H9 (cell line): ENCODE data around the gene MEI4. TPM values are rescaled to one million over a fixed set of nuclear protein-coding genes. Genes with fewer than 3 reads are reported as not detected.
"Not testable (repeated sequence)": the region's sequence is repeated elsewhere in the genome, so short reads cannot be mapped to it uniquely, and the experiment has no call there.

ENCODE experiments used
- DNase-seq: peaks from one replicate; pipeline ENCODE4 v3.0.0-alpha.2; 2017
- H2AFZ ChIP-seq: one replicate; pipeline ENCODE4 v1.6.1; 2013; ENCODE audit warnings: mild to moderate bottlenecking, low read length, control low read depth, moderate library complexity
- H2AK5ac ChIP-seq: 2 replicates; pipeline ENCODE4 v1.6.1; 2013; ENCODE audit warnings: low read length, control low read depth, mixed read lengths; ENCODE audit not compliant: insufficient read length
- H2BK120ac ChIP-seq: one replicate; pipeline ENCODE4 v1.6.1; 2013; ENCODE audit warnings: low read depth, mild to moderate bottlenecking, low read length, control low read depth, inconsistent platforms; ENCODE audit not compliant: poor library complexity, severe bottlenecking
- H2BK12ac ChIP-seq: 2 replicates; pipeline ENCODE4 v1.6.1; 2013; ENCODE audit warnings: low read length, control low read depth, mixed read lengths, low read depth; ENCODE audit not compliant: insufficient read length
- H2BK15ac ChIP-seq: 2 replicates; pipeline ENCODE4 v1.6.1; 2013; ENCODE audit warnings: low read depth, low read length, control low read depth
- H2BK20ac ChIP-seq: one replicate; pipeline ENCODE4 v1.6.1; 2013; ENCODE audit warnings: low read depth, mild to moderate bottlenecking, low read length, control low read depth, inconsistent platforms; ENCODE audit not compliant: poor library complexity, severe bottlenecking
- H2BK5ac ChIP-seq: 2 replicates; pipeline ENCODE4 v1.6.1; 2013; ENCODE audit warnings: low read length, control low read depth, mixed read lengths; ENCODE audit not compliant: insufficient read length
- H3K14ac ChIP-seq: 2 replicates; pipeline ENCODE4 v1.6.1; 2013; ENCODE audit warnings: low read length, control low read depth; ENCODE audit not compliant: insufficient read depth
- H3K18ac ChIP-seq: 2 replicates; pipeline ENCODE4 v1.6.1; 2013; ENCODE audit warnings: low read depth, mild to moderate bottlenecking, mixed read lengths, low read length, control low read depth; ENCODE audit not compliant: insufficient read length
- H3K23ac ChIP-seq: 2 replicates; pipeline ENCODE4 v1.6.1; 2013; ENCODE audit warnings: low read length, control low read depth, mixed read lengths, low read depth; ENCODE audit not compliant: insufficient read length
- H3K23me2 ChIP-seq: 2 replicates; pipeline ENCODE4 v1.6.1; 2013; ENCODE audit warnings: low read depth, mild to moderate bottlenecking, mixed read lengths, low read length, control low read depth; ENCODE audit not compliant: insufficient read length, poor library complexity, severe bottlenecking
- H3K27ac ChIP-seq: 2 replicates; pipeline ENCODE4 v1.5.1; 2013; ENCODE audit warnings: low read length, control low read depth, mixed read lengths, low read depth; ENCODE audit not compliant: insufficient read length
- H3K27me3 ChIP-seq: 2 replicates; pipeline ENCODE4 v1.6.1; 2013; ENCODE audit warnings: low read length, control low read depth, inconsistent platforms; ENCODE audit not compliant: insufficient read depth
- H3K4ac ChIP-seq: 2 replicates; pipeline ENCODE4 v1.6.1; 2013; ENCODE audit warnings: low read depth, mild to moderate bottlenecking, control low read depth, inconsistent platforms, low read length, moderate library complexity
- H3K4me1 ChIP-seq: 2 replicates; pipeline ENCODE4 v1.6.1; 2013; ENCODE audit warnings: low read length, control low read depth, inconsistent platforms; ENCODE audit not compliant: insufficient read depth
- H3K4me2 ChIP-seq: 2 replicates; pipeline ENCODE4 v1.6.1; 2013; ENCODE audit warnings: low read length, control low read depth, mixed read lengths; ENCODE audit not compliant: insufficient read length, insufficient read depth
- H3K56ac ChIP-seq: 2 replicates; pipeline ENCODE4 v1.6.1; 2013; ENCODE audit warnings: low read depth, mild to moderate bottlenecking, mixed read lengths, low read length, control low read depth; ENCODE audit not compliant: insufficient read length
- H3K79me1 ChIP-seq: 2 replicates; pipeline ENCODE4 v1.6.1; 2013; ENCODE audit warnings: low read depth, mild to moderate bottlenecking, moderate library complexity, low read length, control low read depth, inconsistent platforms; ENCODE audit not compliant: insufficient read depth, poor library complexity, severe bottlenecking
- H3K79me2 ChIP-seq: 2 replicates; pipeline ENCODE4 v1.6.1; 2013; ENCODE audit warnings: low read length, control low read depth, inconsistent platforms; ENCODE audit not compliant: insufficient read depth
- H3K9ac ChIP-seq: 2 replicates; pipeline ENCODE4 v1.6.1; 2013; ENCODE audit warnings: low read length, control low read depth, mixed read lengths; ENCODE audit not compliant: insufficient read length; ENCODE audit errors: extremely low read depth
- H3K9me3 ChIP-seq: one replicate; pipeline ENCODE4 v1.6.1; 2013; ENCODE audit warnings: low read depth, low read length, inconsistent platforms; ENCODE audit not compliant: control insufficient read depth
- H3T11ph ChIP-seq: one replicate; pipeline ENCODE4 v1.6.1; 2013; ENCODE audit warnings: mild to moderate bottlenecking, low read length, control low read depth, inconsistent platforms
- H4K20me1 ChIP-seq: one replicate; pipeline ENCODE4 v1.6.1; 2013; ENCODE audit not compliant: control insufficient read depth, insufficient read length, insufficient read depth
- H4K5ac ChIP-seq: 2 replicates; pipeline ENCODE4 v1.6.1; 2013; ENCODE audit warnings: low read depth, mild to moderate bottlenecking, mixed read lengths, low read length, control low read depth; ENCODE audit not compliant: insufficient read length
- H4K8ac ChIP-seq: replicated peaks from 2 replicates; pipeline ENCODE4 v1.6.1; 2013; ENCODE audit warnings: low read length, control low read depth, mixed read lengths, low read depth; ENCODE audit not compliant: insufficient read length
- H4K91ac ChIP-seq: 2 replicates; pipeline ENCODE4 v1.6.1; 2013; ENCODE audit warnings: low read depth, mild to moderate bottlenecking, moderate library complexity, mixed read lengths, low read length, control low read depth; ENCODE audit not compliant: insufficient read length
- H3K27ac Mint-ChIP-seq, 3 experiments: 2 replicates in 2 of 3; 3 replicates in 1 of 3; pipeline ENCODE4 v1.8.0; 2020 to 2021; ENCODE audit warnings: mixed read lengths in 3 of 3, mild to moderate bottlenecking in 1 of 3, moderate library complexity in 1 of 3
- H3K27me3 Mint-ChIP-seq: 2 replicates; pipeline ENCODE4 v1.8.0; 2021; ENCODE audit warnings: low read depth, mild to moderate bottlenecking, moderate library complexity, mixed read lengths
- H3K36me3 Mint-ChIP-seq, 3 experiments: 2 replicates in 2 of 3; 3 replicates in 1 of 3; pipeline ENCODE4 v1.8.0; 2020 to 2021; ENCODE audit warnings: low read depth in 3 of 3, mixed read lengths in 3 of 3; ENCODE audit not compliant: insufficient read depth in 1 of 3
- H3K4me1 Mint-ChIP-seq, 2 experiments: 2 replicates each; pipeline ENCODE4 v1.8.0; 2020; ENCODE audit warnings: mixed read lengths in 2 of 2
- H3K4me3 Mint-ChIP-seq, 2 experiments: 2 replicates in 1 of 2; 3 replicates in 1 of 2; pipeline ENCODE4 v1.8.0; 2020 to 2021; ENCODE audit warnings: mild to moderate bottlenecking in 2 of 2, mixed read lengths in 2 of 2, moderate library complexity in 1 of 2
- H3K9me3 Mint-ChIP-seq, 2 experiments: 2 replicates in 1 of 2; 3 replicates in 1 of 2; pipeline ENCODE4 v1.8.0; 2020; ENCODE audit warnings: mild to moderate bottlenecking in 2 of 2, mixed read lengths in 2 of 2, moderate library complexity in 1 of 2
- CTCF ChIP-seq: fragments of 200-600 bp; sonication (generic); conservative IDR thresholded peaks from 3 replicates; pipeline ENCODE4 v1.8.0; 2021; ENCODE audit warnings: antibody characterized with exemption, mild to moderate bottlenecking
- WGBS: extraction: QIAGEN DNeasy Blood & Tissue Kit; methylation state at CpG from one replicate; pipeline ENCODE4 v1.1.7; 2013; ENCODE audit warnings: missing lambda C conversion rate, low lambda C conversion rate, mixed read lengths; ENCODE audit not compliant: insufficient read length; ENCODE audit errors: extremely low coverage; 5-methylcytosine and 5-hydroxymethylcytosine counted together
- total RNA-seq: library from RNA; stranded (reverse); gene quantifications from 2 replicates; pipeline ENCODE4 v1.2.1, GENCODE V29; 2021

The MEI4 gene
- total RNA-seq, 1 experiment from 2014 or later = 0.55 TPM

GRCh38 chr6:77829736-77830135, 176.9 kb downstream of the MEI4 start:
- no peak overlapping the region for H4K8ac ChIP-seq
- no peaks in the 10 kb centered on the region for H3K4me1 ChIP-seq
- H3K9me3 Mint-ChIP-seq = no peaks in the 10 kb centered on the region; a peak in 1 of 5 replicates
- H3K79me2 ChIP-seq = no peaks in the 10 kb centered on the region
- no peaks in the 10 kb centered on the region for H3K36me3 Mint-ChIP-seq
- no peak for DNase-seq
- no peaks in the 10 kb centered on the region for H4K20me1 ChIP-seq
- no peak overlapping the region for H2BK120ac ChIP-seq
- H2BK20ac ChIP-seq = no peak overlapping the region
- H3K56ac ChIP-seq = no peak overlapping the region
- no peaks in the 10 kb centered on the region for H3K79me1 ChIP-seq
- H2AFZ ChIP-seq = no peak overlapping the region
- no peak overlapping the region for H3K27ac ChIP-seq
- no peak overlapping the region for H3K18ac ChIP-seq
- H3K4ac ChIP-seq = no peak overlapping the region
- H3K9ac ChIP-seq = no peak overlapping the region
- H4K91ac ChIP-seq = no peak overlapping the region
- H3K4me3 Mint-ChIP-seq = no peak overlapping the region
- no peaks in the 10 kb centered on the region for H3K27me3 ChIP-seq
- no peak overlapping the region for H3K4me2 ChIP-seq
- no peak overlapping the region for H4K5ac ChIP-seq
- H2BK5ac ChIP-seq = no peak overlapping the region
- no peaks in the 10 kb centered on the region for H3K9me3 ChIP-seq
- no peaks in the 10 kb centered on the region for H3K23me2 ChIP-seq
- no peak overlapping the region for H2BK15ac ChIP-seq
- no peak overlapping the region for H3T11ph ChIP-seq
- no peak for TF ChIP-seq CTCF
- no peak overlapping the region for H2AK5ac ChIP-seq
- no peaks in the 10 kb centered on the region for H3K27me3 Mint-ChIP-seq
- H2BK12ac ChIP-seq = no peak overlapping the region
- no peak overlapping the region for H3K23ac ChIP-seq
- no peak overlapping the region for H3K27ac Mint-ChIP-seq
- no peak overlapping the region for H3K14ac ChIP-seq
- no peaks in the 10 kb centered on the region for H3K4me1 Mint-ChIP-seq

- WGBS = no CpG with 5 or more reads among the region's 2 CpGs
- H4K8ac ChIP-seq, H3K9me3 ChIP-seq, H3K4ac ChIP-seq, H4K20me1 ChIP-seq, H3K56ac ChIP-seq, H3K9me3 Mint-ChIP-seq, H3K4me2 ChIP-seq, H3K27me3 ChIP-seq, H3K4me1 Mint-ChIP-seq, H2BK15ac ChIP-seq, H2AFZ ChIP-seq, H3K27ac Mint-ChIP-seq, H2AK5ac ChIP-seq, H3K27me3 Mint-ChIP-seq, H3K79me1 ChIP-seq, H4K5ac ChIP-seq, H2BK20ac ChIP-seq, H3K23ac ChIP-seq, H3K18ac ChIP-seq, H3K36me3 Mint-ChIP-seq, H3K79me2 ChIP-seq, H2BK5ac ChIP-seq, H3T11ph ChIP-seq, H3K9ac ChIP-seq, H3K4me1 ChIP-seq, H3K23me2 ChIP-seq, H4K91ac ChIP-seq, H2BK120ac ChIP-seq, H2BK12ac ChIP-seq, H3K27ac ChIP-seq, DNase-seq, H3K4me3 Mint-ChIP-seq, H3K14ac ChIP-seq: not testable (repeated sequence)
These were observed 180.9 kb downstream of the MEI4 start for GRCh38 chr6:77833749-77834148.
